GM23338 (cell line): ENCODE results near the gene B3GALT4. TPM values are rescaled to one million over a fixed set of nuclear protein-coding genes. Genes with fewer than 3 reads are reported as not detected.

Experiments
- ATAC-seq: fragments of 200-7000 bp; cut with Tn5 transposase; 3 replicates; pipeline ENCODE4 v1.9.1; 2020
- DNase-seq: peaks from one replicate; pipeline ENCODE4 v3.0.0-alpha.2; 2015; ENCODE audit warnings: low spot score
- H2AFZ ChIP-seq: fragments of 200-600 bp; sonication (generic); 2 replicates; pipeline ENCODE4 v1.8.0; 2016; ENCODE audit warnings: antibody characterized with exemption, mild to moderate bottlenecking, moderate library complexity
- H3F3A ChIP-seq: fragments of 200-600 bp; sonication (generic); replicated peaks from 2 replicates; pipeline ENCODE4 v1.8.0; 2017; ENCODE audit warnings: antibody characterized with exemption, mixed run types, low read depth
- H3K27ac ChIP-seq: fragments of 200-600 bp; sonication (generic); 2 replicates; pipeline ENCODE4 v1.6.1; 2016; ENCODE audit warnings: low read depth
- H3K27me3 ChIP-seq: fragments of 200-600 bp; sonication (generic); 2 replicates; pipeline ENCODE4 v1.8.0; 2016; ENCODE audit warnings: mild to moderate bottlenecking, mixed run types, moderate library complexity; ENCODE audit not compliant: insufficient read depth
- H3K36me3 ChIP-seq: fragments of 200-600 bp; sonication (generic); 2 replicates; pipeline ENCODE4 v1.8.0; 2016; ENCODE audit warnings: mild to moderate bottlenecking; ENCODE audit not compliant: insufficient read depth
- H3K4me1 ChIP-seq: fragments of 200-600 bp; sonication (generic); 2 replicates; pipeline ENCODE4 v1.8.0; 2016; ENCODE audit warnings: mild to moderate bottlenecking, moderate library complexity; ENCODE audit not compliant: insufficient read depth
- H3K4me2 ChIP-seq: fragments of 200-600 bp; sonication (generic); 2 replicates; pipeline ENCODE4 v1.7.1; 2017; ENCODE audit warnings: mixed run types
- H3K4me3 ChIP-seq: fragments of 200-600 bp; sonication (generic); 2 replicates; pipeline ENCODE4 v1.6.1; 2016; ENCODE audit warnings: mixed run types
- H3K79me2 ChIP-seq: fragments of 200-600 bp; sonication (generic); replicated peaks from 2 replicates; pipeline ENCODE4 v1.8.0; 2017; ENCODE audit warnings: mild to moderate bottlenecking; ENCODE audit not compliant: insufficient read depth
- H3K9me2 ChIP-seq: fragments of 200-600 bp; sonication (generic); 2 replicates; pipeline ENCODE4 v1.8.0; 2017; ENCODE audit not compliant: insufficient read depth
- H4K20me1 ChIP-seq: fragments of 200-600 bp; sonication (generic); replicated peaks from 2 replicates; pipeline ENCODE4 v1.8.0; 2017; ENCODE audit warnings: mild to moderate bottlenecking; ENCODE audit not compliant: insufficient read depth
- H3K27ac Mint-ChIP-seq: 2 replicates; pipeline ENCODE4 v1.8.0; 2020; ENCODE audit warnings: inconsistent platforms, mild to moderate bottlenecking, moderate library complexity, mixed read lengths
- H3K27me3 Mint-ChIP-seq: 3 replicates; pipeline ENCODE4 v1.8.0; 2022; ENCODE audit warnings: low read depth, mild to moderate bottlenecking, moderate library complexity, mixed read lengths, inconsistent platforms; ENCODE audit not compliant: insufficient read depth, poor library complexity
- H3K36me3 Mint-ChIP-seq: 3 replicates; pipeline ENCODE4 v1.8.0; 2021; ENCODE audit warnings: low read depth, mild to moderate bottlenecking, inconsistent platforms, moderate library complexity, mixed read lengths
- H3K4me1 Mint-ChIP-seq: 3 replicates; pipeline ENCODE4 v1.8.0; 2020; ENCODE audit warnings: mild to moderate bottlenecking, inconsistent platforms, mixed read lengths
- H3K4me3 Mint-ChIP-seq: 3 replicates; pipeline ENCODE4 v1.8.0; 2021; ENCODE audit warnings: moderate library complexity, mild to moderate bottlenecking, inconsistent platforms, mixed read lengths
- H3K9me3 Mint-ChIP-seq: 3 replicates; pipeline ENCODE4 v1.8.0; 2020; ENCODE audit warnings: moderate library complexity, mild to moderate bottlenecking, inconsistent platforms, mixed read lengths
- NANOG ChIP-seq: IDR thresholded peaks from 2 replicates; pipeline ENCODE4 v1.6.1; 2016; ENCODE audit warnings: antibody characterized with exemption, borderline replicate concordance
- POLR2AphosphoS5 ChIP-seq: IDR thresholded peaks from 2 replicates; pipeline ENCODE4 v1.6.1; 2016; ENCODE audit warnings: antibody characterized with exemption, low read depth
- STAT1 ChIP-seq: IDR thresholded peaks from one replicate; pipeline ENCODE4 v1.6.1; 2016; ENCODE audit warnings: antibody characterized with exemption; ENCODE audit not compliant: unreplicated experiment
- ZNF331 ChIP-seq: fragments of 250-450 bp; sonication (Bioruptor Pico); IDR thresholded peaks from 2 replicates; pipeline ENCODE4 v1.5.0; 2020; ENCODE audit warnings: low read depth, mild to moderate bottlenecking, moderate library complexity
- polyA plus RNA-seq: library from polyadenylated mRNA; unstranded; fragments of >200 nt; fragmentation: Nextera tagmentation; extraction: Ambion mirVana; gene quantifications from 2 replicates; pipeline ENCODE4 v1.2.1, GENCODE V29; 2016
- total RNA-seq: library from RNA; depleted of rRNA; stranded (reverse); fragments of >200 nt; shearing (Covaris generic); gene quantifications from 2 replicates; pipeline ENCODE4 v1.2.3, GENCODE V29; 2014
- TF ChIP-seq, protein P1 (sequence below): IDR thresholded peaks from one replicate; pipeline ENCODE4 v1.6.1; 2018; ENCODE audit warnings: antibody characterized with exemption; ENCODE audit not compliant: unreplicated experiment
- TF ChIP-seq, protein P2 (sequence below), 2 experiments: fragments of 200-600 bp in 1 of 2; sonication (generic) in 1 of 2; conservative IDR thresholded peaks; 2 replicates each; pipeline versions ENCODE4 v1.5.1 to v1.6.1; 2016 to 2017; ENCODE audit warnings: antibody characterized with exemption in 2 of 2, low read depth in 2 of 2, mild to moderate bottlenecking in 2 of 2, moderate library complexity in 1 of 2
- TF ChIP-seq, protein P3 (sequence below): fragments of 250-450 bp; sonication (Bioruptor Pico); IDR thresholded peaks from 2 replicates; pipeline ENCODE4 v1.5.0; 2020; ENCODE audit warnings: mild to moderate bottlenecking, moderate library complexity
- TF ChIP-seq, protein P4 (sequence below): IDR thresholded peaks from 2 replicates; pipeline ENCODE4 v1.6.1; 2016; ENCODE audit warnings: antibody characterized with exemption

B3GALT4 gene
- total and polyA plus RNA-seq, 2 experiments from 2014 or later, result 1.3 to 2.3 TPM

DNA sequence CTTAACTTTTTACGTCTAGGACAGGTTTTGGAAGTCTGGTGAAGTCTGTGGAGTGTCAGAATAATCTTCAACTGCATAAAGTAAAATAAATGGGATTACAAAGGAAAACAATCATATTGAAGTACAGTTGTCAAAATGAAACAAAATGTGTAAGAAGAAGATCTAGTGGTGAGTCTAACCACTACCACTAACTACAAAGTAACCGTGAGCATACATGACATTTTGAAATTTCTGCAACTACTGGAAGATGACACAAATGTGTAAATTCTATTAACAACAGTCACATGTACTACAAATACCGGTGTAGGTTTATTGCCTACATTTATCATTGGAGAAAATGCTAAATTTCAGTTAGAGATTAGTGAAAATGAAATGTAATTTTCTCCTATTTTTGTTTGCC is 35.0 kb upstream of the B3GALT4 start:
- H3K27ac Mint-ChIP-seq, result no peak overlapping the region
- no peaks in the 10 kb centered on the region for H3F3A ChIP-seq
- no peaks in the 10 kb centered on the region for H3K36me3 Mint-ChIP-seq
- H3K9me3 Mint-ChIP-seq, result no peaks in the 10 kb centered on the region
- H3K27me3 Mint-ChIP-seq, result peaks cover 3% of the 10 kb centered on the region
- ATAC-seq, result no peak
- H3K79me2 ChIP-seq, result no peaks in the 10 kb centered on the region
- H3K9me2 ChIP-seq, result no peaks in the 10 kb centered on the region
- H3K27me3 ChIP-seq, result peaks cover 42% of the 10 kb centered on the region
- no peak overlapping the region for H3K27ac ChIP-seq
- DNase-seq, result no peak
- no peaks in the 10 kb centered on the region for H4K20me1 ChIP-seq
- H3K4me1 Mint-ChIP-seq, result no peaks in the 10 kb centered on the region
- no peaks in the 10 kb centered on the region for H3K36me3 ChIP-seq
- H3K4me3 Mint-ChIP-seq, result no peak overlapping the region
- H2AFZ ChIP-seq, result no peak overlapping the region
- H3K4me3 ChIP-seq, result no peak overlapping the region
- TF ChIP-seq STAT1, result no peak
- TF ChIP-seq ZNF331 (CRISPR knock-in tag), result no peak
- TF ChIP-seq, protein P1, sequence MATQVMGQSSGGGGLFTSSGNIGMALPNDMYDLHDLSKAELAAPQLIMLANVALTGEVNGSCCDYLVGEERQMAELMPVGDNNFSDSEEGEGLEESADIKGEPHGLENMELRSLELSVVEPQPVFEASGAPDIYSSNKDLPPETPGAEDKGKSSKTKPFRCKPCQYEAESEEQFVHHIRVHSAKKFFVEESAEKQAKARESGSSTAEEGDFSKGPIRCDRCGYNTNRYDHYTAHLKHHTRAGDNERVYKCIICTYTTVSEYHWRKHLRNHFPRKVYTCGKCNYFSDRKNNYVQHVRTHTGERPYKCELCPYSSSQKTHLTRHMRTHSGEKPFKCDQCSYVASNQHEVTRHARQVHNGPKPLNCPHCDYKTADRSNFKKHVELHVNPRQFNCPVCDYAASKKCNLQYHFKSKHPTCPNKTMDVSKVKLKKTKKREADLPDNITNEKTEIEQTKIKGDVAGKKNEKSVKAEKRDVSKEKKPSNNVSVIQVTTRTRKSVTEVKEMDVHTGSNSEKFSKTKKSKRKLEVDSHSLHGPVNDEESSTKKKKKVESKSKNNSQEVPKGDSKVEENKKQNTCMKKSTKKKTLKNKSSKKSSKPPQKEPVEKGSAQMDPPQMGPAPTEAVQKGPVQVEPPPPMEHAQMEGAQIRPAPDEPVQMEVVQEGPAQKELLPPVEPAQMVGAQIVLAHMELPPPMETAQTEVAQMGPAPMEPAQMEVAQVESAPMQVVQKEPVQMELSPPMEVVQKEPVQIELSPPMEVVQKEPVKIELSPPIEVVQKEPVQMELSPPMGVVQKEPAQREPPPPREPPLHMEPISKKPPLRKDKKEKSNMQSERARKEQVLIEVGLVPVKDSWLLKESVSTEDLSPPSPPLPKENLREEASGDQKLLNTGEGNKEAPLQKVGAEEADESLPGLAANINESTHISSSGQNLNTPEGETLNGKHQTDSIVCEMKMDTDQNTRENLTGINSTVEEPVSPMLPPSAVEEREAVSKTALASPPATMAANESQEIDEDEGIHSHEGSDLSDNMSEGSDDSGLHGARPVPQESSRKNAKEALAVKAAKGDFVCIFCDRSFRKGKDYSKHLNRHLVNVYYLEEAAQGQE, result no peak
- TF ChIP-seq POLR2AphosphoS5, result no peak
- TF ChIP-seq, protein P2, sequence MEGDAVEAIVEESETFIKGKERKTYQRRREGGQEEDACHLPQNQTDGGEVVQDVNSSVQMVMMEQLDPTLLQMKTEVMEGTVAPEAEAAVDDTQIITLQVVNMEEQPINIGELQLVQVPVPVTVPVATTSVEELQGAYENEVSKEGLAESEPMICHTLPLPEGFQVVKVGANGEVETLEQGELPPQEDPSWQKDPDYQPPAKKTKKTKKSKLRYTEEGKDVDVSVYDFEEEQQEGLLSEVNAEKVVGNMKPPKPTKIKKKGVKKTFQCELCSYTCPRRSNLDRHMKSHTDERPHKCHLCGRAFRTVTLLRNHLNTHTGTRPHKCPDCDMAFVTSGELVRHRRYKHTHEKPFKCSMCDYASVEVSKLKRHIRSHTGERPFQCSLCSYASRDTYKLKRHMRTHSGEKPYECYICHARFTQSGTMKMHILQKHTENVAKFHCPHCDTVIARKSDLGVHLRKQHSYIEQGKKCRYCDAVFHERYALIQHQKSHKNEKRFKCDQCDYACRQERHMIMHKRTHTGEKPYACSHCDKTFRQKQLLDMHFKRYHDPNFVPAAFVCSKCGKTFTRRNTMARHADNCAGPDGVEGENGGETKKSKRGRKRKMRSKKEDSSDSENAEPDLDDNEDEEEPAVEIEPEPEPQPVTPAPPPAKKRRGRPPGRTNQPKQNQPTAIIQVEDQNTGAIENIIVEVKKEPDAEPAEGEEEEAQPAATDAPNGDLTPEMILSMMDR (conservative IDR thresholded peaks at IDR 0.05; ENCODE audit: low read depth in 2 of 2), result no peak
- TF ChIP-seq, protein P3, sequence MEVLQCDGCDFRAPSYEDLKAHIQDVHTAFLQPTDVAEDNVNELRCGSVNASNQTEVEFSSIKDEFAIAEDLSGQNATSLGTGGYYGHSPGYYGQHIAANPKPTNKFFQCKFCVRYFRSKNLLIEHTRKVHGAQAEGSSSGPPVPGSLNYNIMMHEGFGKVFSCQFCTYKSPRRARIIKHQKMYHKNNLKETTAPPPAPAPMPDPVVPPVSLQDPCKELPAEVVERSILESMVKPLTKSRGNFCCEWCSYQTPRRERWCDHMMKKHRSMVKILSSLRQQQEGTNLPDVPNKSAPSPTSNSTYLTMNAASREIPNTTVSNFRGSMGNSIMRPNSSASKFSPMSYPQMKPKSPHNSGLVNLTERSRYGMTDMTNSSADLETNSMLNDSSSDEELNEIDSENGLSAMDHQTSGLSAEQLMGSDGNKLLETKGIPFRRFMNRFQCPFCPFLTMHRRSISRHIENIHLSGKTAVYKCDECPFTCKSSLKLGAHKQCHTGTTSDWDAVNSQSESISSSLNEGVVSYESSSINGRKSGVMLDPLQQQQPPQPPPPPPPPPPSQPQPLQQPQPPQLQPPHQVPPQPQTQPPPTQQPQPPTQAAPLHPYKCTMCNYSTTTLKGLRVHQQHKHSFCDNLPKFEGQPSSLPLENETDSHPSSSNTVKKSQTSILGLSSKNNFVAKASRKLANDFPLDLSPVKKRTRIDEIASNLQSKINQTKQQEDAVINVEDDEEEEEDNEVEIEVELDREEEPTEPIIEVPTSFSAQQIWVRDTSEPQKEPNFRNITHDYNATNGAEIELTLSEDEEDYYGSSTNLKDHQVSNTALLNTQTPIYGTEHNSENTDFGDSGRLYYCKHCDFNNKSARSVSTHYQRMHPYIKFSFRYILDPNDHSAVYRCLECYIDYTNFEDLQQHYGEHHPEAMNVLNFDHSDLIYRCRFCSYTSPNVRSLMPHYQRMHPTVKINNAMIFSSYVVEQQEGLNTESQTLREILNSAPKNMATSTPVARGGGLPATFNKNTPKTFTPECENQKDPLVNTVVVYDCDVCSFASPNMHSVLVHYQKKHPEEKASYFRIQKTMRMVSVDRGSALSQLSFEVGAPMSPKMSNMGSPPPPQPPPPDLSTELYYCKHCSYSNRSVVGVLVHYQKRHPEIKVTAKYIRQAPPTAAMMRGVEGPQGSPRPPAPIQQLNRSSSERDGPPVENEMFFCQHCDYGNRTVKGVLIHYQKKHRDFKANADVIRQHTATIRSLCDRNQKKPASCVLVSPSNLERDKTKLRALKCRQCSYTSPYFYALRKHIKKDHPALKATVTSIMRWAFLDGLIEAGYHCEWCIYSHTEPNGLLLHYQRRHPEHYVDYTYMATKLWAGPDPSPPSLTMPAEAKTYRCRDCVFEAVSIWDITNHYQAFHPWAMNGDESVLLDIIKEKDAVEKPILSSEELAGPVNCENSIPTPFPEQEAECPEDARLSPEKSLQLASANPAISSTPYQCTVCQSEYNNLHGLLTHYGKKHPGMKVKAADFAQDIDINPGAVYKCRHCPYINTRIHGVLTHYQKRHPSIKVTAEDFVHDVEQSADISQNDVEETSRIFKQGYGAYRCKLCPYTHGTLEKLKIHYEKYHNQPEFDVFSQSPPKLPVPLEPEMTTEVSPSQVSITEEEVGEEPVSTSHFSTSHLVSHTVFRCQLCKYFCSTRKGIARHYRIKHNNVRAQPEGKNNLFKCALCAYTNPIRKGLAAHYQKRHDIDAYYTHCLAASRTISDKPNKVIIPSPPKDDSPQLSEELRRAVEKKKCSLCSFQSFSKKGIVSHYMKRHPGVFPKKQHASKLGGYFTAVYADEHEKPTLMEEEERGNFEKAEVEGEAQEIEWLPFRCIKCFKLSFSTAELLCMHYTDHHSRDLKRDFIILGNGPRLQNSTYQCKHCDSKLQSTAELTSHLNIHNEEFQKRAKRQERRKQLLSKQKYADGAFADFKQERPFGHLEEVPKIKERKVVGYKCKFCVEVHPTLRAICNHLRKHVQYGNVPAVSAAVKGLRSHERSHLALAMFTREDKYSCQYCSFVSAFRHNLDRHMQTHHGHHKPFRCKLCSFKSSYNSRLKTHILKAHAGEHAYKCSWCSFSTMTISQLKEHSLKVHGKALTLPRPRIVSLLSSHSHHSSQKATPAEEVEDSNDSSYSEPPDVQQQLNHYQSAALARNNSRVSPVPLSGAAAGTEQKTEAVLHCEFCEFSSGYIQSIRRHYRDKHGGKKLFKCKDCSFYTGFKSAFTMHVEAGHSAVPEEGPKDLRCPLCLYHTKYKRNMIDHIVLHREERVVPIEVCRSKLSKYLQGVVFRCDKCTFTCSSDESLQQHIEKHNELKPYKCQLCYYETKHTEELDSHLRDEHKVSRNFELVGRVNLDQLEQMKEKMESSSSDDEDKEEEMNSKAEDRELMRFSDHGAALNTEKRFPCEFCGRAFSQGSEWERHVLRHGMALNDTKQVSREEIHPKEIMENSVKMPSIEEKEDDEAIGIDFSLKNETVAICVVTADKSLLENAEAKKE (CRISPR knock-in tag), result no peak
- TF ChIP-seq NANOG, result no peak
- TF ChIP-seq, protein P4, sequence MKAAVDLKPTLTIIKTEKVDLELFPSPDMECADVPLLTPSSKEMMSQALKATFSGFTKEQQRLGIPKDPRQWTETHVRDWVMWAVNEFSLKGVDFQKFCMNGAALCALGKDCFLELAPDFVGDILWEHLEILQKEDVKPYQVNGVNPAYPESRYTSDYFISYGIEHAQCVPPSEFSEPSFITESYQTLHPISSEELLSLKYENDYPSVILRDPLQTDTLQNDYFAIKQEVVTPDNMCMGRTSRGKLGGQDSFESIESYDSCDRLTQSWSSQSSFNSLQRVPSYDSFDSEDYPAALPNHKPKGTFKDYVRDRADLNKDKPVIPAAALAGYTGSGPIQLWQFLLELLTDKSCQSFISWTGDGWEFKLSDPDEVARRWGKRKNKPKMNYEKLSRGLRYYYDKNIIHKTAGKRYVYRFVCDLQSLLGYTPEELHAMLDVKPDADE, result no peak
- H3K4me2 ChIP-seq, result no peak overlapping the region
- no peaks in the 10 kb centered on the region for H3K4me1 ChIP-seq
